ENCODE data around the gene PDE8B.

DNA sequence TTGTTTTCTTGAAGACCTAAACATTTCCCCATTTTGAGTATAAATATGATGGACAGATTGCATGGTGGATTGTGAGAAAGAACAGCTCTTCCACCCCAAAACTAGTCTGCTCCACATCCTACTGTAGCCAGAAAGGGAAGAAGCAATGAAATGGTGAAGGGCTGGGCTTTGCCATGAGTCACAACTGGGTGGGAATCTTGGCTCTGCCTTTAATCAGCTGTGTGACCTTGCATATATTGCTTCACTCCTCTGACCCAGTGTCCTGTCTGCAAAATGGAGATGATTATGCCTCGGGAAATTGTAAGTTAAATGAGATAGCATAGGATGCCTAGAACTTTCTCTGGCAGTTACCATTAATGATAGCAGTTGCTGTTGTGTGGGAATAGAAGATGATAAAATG, 101.9 kb downstream of the PDE8B start:
- TF ChIP-seq, protein P1, sequence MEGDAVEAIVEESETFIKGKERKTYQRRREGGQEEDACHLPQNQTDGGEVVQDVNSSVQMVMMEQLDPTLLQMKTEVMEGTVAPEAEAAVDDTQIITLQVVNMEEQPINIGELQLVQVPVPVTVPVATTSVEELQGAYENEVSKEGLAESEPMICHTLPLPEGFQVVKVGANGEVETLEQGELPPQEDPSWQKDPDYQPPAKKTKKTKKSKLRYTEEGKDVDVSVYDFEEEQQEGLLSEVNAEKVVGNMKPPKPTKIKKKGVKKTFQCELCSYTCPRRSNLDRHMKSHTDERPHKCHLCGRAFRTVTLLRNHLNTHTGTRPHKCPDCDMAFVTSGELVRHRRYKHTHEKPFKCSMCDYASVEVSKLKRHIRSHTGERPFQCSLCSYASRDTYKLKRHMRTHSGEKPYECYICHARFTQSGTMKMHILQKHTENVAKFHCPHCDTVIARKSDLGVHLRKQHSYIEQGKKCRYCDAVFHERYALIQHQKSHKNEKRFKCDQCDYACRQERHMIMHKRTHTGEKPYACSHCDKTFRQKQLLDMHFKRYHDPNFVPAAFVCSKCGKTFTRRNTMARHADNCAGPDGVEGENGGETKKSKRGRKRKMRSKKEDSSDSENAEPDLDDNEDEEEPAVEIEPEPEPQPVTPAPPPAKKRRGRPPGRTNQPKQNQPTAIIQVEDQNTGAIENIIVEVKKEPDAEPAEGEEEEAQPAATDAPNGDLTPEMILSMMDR (IDR thresholded peaks at IDR 0.05 in 4 of 5, conservative IDR thresholded peaks at IDR 0.05 in 1 of 5) = no peak
- TF ChIP-seq POLR2A (IDR thresholded peaks at IDR 0.05) = no peak

Data from gastrocnemius medialis (tissue), 4 donors.